ENCODE measurements around the gene DCDC2C.

DCDC2C gene

DNA sequence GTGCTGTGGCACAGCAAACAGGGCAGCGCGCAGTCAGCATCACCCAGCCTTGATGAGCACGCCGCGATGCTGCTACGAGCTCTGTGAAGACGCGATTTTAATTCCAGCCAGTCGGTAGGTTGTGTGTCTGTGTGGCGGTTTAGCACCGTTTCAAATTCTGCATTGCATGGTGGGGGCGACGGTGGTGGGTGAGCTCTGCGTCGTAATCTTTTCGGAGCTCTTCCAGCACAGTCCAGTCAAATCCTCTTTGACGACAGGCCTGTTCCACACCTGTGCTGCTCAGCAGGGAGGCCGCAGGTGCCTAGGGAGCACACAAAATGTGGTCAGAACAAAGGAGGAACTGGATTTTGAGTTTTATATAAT, 36.8 kb upstream of the DCDC2C start:
- no peak for TF ChIP-seq ATF2 (tag by site-specific recombination; IDR thresholded peaks at IDR 0.05; ENCODE audit: low read depth)
- TF ChIP-seq ZNF335 (tag by site-specific recombination; conservative IDR thresholded peaks at IDR 0.05) = no peak
- no peak for TF ChIP-seq ZFP37 (tag by site-specific recombination; IDR thresholded peaks at IDR 0.05)
- TF ChIP-seq, protein P1, sequence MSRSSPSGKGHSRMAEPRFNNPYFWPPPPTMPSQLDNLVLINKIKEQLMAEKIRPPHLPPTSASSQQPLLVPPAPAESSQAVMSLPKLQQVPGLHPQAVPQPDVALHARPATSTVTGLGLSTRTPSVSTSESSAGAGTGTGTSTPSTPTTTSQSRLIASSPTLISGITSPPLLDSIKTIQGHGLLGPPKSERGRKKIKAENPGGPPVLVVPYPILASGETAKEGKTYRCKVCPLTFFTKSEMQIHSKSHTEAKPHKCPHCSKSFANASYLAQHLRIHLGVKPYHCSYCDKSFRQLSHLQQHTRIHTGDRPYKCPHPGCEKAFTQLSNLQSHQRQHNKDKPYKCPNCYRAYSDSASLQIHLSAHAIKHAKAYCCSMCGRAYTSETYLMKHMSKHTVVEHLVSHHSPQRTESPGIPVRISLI (tag by site-specific recombination; IDR thresholded peaks at IDR 0.05) = no peak
- TF ChIP-seq ZNF138 (tag by site-specific recombination; IDR thresholded peaks at IDR 0.05; ENCODE audit: borderline replicate concordance) = no peak
- TF ChIP-seq ZNF558 (tag by site-specific recombination; IDR thresholded peaks at IDR 0.05) = no peak
- TF ChIP-seq OSR2 (tag by site-specific recombination; IDR thresholded peaks at IDR 0.05) = no peak
- ChIA-PET CTCF (interaction anchor here (0.5 kb wide), 1 partner anchor 243 kb away, joined by 3 read pairs; no protein-coding TSS in a partner anchor), POLR2A (no interaction called here)
- no peaks in the 10 kb centered on the region for H3K9me3 ChIP-seq (ENCODE audit: control insufficient read depth, insufficient read depth, low read depth, low read length)
- no peaks in the 10 kb centered on the region for H3K36me3 ChIP-seq (ENCODE audit: control insufficient read depth in 2 of 2, insufficient read depth in 1 of 2, low read length in 2 of 2)
- no peaks in the 10 kb centered on the region for H3K4me1 ChIP-seq (ENCODE audit: control insufficient read depth, insufficient read depth, low read length)
- no peak overlapping the region for H3K27ac ChIP-seq (ENCODE audit: extremely low read depth, low read depth, low read length)
- H3K4me3 ChIP-seq (ENCODE audit: low read depth, low read length) = no peak overlapping the region

DNA sequence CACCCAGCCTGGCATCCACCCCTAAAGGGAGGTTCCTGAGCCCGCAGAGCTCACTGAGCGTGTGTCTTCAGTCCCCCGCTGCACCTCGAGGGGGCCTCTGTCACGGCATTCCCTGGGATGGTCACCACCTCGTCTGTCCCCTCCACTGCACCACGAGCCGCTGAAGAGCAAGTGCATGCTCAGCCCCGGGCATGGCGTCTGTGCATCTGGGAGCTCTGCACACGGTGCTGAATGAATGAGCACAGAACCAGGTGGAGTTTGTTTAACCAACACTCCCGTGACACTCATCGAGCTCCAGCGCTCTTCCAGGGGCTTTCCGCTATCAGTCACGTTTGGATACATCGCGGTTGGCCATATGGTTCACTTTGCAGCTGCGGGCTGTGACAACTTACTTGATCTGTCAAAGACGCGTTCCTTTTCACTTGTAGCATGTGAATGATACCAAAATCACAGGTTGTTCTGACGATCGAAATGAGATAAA, 36.2 kb upstream of the DCDC2C start:
- CTCF ChIA-PET = no interaction called here
- H3K4me3 ChIP-seq (ENCODE audit: low read depth, low read length) = no peak overlapping the region

GRCh38 chr2:3669656-3670055, 33.7 kb upstream of the DCDC2C start:
- POLR2A ChIA-PET = no interaction called here
- CTCF ChIA-PET = no interaction called here

More for the DNA sequence above, 36.2 kb upstream of the DCDC2C start:
- Histone ChIP-seq H3K9me3 (ENCODE audit: control insufficient read depth, insufficient read depth, low read depth, low read length) (no peaks in the 10 kb centered on the region), H3K36me3 (ENCODE audit: control insufficient read depth in 2 of 2, insufficient read depth in 1 of 2, low read length in 2 of 2) (no peaks in the 10 kb centered on the region), H3K4me1 (ENCODE audit: control insufficient read depth, insufficient read depth, low read length) (no peaks in the 10 kb centered on the region), H3K27ac (ENCODE audit: extremely low read depth, low read depth, low read length) (no peak overlapping the region)
- POLR2A ChIA-PET = no interaction called here
- TF ChIP-seq ZSCAN30 (tag by site-specific recombination; IDR thresholded peaks at IDR 0.05) (no peak), YY1 (tag by site-specific recombination; IDR thresholded peaks at IDR 0.05) (no peak), KLF1 (tag by site-specific recombination; IDR thresholded peaks at IDR 0.05) (no peak), ZFP37 (tag by site-specific recombination; IDR thresholded peaks at IDR 0.05) (no peak)
- TF ChIP-seq, protein P2, sequence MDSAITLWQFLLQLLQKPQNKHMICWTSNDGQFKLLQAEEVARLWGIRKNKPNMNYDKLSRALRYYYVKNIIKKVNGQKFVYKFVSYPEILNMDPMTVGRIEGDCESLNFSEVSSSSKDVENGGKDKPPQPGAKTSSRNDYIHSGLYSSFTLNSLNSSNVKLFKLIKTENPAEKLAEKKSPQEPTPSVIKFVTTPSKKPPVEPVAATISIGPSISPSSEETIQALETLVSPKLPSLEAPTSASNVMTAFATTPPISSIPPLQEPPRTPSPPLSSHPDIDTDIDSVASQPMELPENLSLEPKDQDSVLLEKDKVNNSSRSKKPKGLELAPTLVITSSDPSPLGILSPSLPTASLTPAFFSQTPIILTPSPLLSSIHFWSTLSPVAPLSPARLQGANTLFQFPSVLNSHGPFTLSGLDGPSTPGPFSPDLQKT (IDR thresholded peaks at IDR 0.05; ENCODE audit: borderline replicate concordance, low read depth, low read length) = no peak

More at GRCh38 chr2:3669656-3670055, 33.7 kb upstream of the DCDC2C start:
- TF ChIP-seq ZSCAN16 (tag by site-specific recombination; IDR thresholded peaks at IDR 0.05) (no peak), RBAK (tag by site-specific recombination; IDR thresholded peaks at IDR 0.05) (no peak), ZNF341 (tag by site-specific recombination; IDR thresholded peaks at IDR 0.05; ENCODE audit: low read depth) (no peak), GLIS2 (tag by site-specific recombination; IDR thresholded peaks at IDR 0.05) (no peak), ZNF155 (tag by site-specific recombination; IDR thresholded peaks at IDR 0.05) (no peak), ZNF324 (tag by site-specific recombination; IDR thresholded peaks at IDR 0.05) (no peak), ZFP37 (tag by site-specific recombination; IDR thresholded peaks at IDR 0.05) (no peak), ZNF404 (tag by site-specific recombination; IDR thresholded peaks at IDR 0.05) (no peak), ZNF837 (tag by site-specific recombination; IDR thresholded peaks at IDR 0.05) (no peak), PATZ1 (tag by site-specific recombination; IDR thresholded peaks at IDR 0.05) (no peak), ZEB2 (tag by site-specific recombination; IDR thresholded peaks at IDR 0.05) (no peak)
- Histone ChIP-seq H3K36me3 (ENCODE audit: control insufficient read depth in 2 of 2, insufficient read depth in 1 of 2, low read length in 2 of 2) (no peaks in the 10 kb centered on the region), H3K9me3 (ENCODE audit: control insufficient read depth, insufficient read depth, low read depth, low read length) (no peaks in the 10 kb centered on the region), H3K4me3 (ENCODE audit: low read depth, low read length) (no peak overlapping the region), H3K27ac (ENCODE audit: extremely low read depth, low read depth, low read length) (no peak overlapping the region), H3K4me1 (ENCODE audit: control insufficient read depth, insufficient read depth, low read length) (no peaks in the 10 kb centered on the region)

Data from HEK293 (cell line).